Duodenal mucosa (tissue), 2 donors: Measurements from ENCODE around the gene STAM.
A peak's percentile ranks its signal among the peaks of the same experiment; 100 is the strongest.
"Not testable (repeated sequence)": the region's sequence is repeated elsewhere in the genome, so short reads cannot be mapped to it uniquely, and the experiment has no call there.

Experiments used
- H3K27ac ChIP-seq: one replicate; pipeline ENCODE4 v1.7.0; 2013; ENCODE audit warnings: low read depth, low read length
- H3K27me3 ChIP-seq, 2 donors: one replicate each; pipeline ENCODE4 v1.7.0; 2013; ENCODE audit warnings: low read length in 2 of 2, control low read depth in 1 of 2; ENCODE audit not compliant: insufficient read depth in 2 of 2, control insufficient read depth in 1 of 2
- H3K36me3 ChIP-seq, 2 donors: one replicate each; pipeline ENCODE4 v1.7.0; 2013; ENCODE audit warnings: low read length in 2 of 2, control low read depth in 1 of 2; ENCODE audit not compliant: insufficient read depth in 2 of 2, control insufficient read depth in 1 of 2
- H3K4me1 ChIP-seq, 2 donors: one replicate each; pipeline ENCODE4 v1.7.0; 2013; ENCODE audit warnings: low read length in 2 of 2, control low read depth in 1 of 2; ENCODE audit not compliant: insufficient read depth in 2 of 2, control insufficient read depth in 1 of 2
- H3K4me3 ChIP-seq, 2 donors: one replicate each; pipeline ENCODE4 v1.7.0; 2013; ENCODE audit warnings: low read length in 2 of 2, low read depth in 1 of 2
- H3K9ac ChIP-seq, 2 donors: one replicate each; pipeline ENCODE4 v1.7.0; 2013; ENCODE audit warnings: low read length in 2 of 2, low read depth in 1 of 2
- H3K9me3 ChIP-seq, 2 donors: one replicate each; pipeline ENCODE4 v1.7.0; 2013; ENCODE audit warnings: low read length in 2 of 2, control low read depth in 1 of 2; ENCODE audit not compliant: control insufficient read depth in 1 of 2

The STAM gene

GRCh38 chr10:17617031-17617911, 26.7 kb upstream of the STAM start, which contains the start of gene HACD1:
TSS of gene HACD1 (minus strand) at chr10:17617374. CDS start at chr10:17617339, 35 bp downstream.
- Histone ChIP-seq H3K9ac (peak within 1 kb of the TSS; percentile 35 to 47), H3K27me3 (no peaks in the 10 kb centered on the region), H3K4me3 (peak within 1 kb of the TSS; percentile 63 to 86), H3K9me3 (no peaks in the 10 kb centered on the region), H3K4me1 (peaks cover 0 to 8% of the 10 kb centered on the region in 2 donors), H3K27ac (no peak within 1 kb of the TSS), H3K36me3 (no peaks in the 10 kb centered on the region)

GRCh38 chr10:17622061-17622460, 21.9 kb upstream of the STAM start:
- no peak overlapping the region for H3K27ac ChIP-seq
- no peaks in the 10 kb centered on the region for H3K9me3 ChIP-seq
- H3K27me3 ChIP-seq, result no peaks in the 10 kb centered on the region
- H3K4me1 ChIP-seq, result peaks cover 0 to 5% of the 10 kb centered on the region in 2 donors
- no peak overlapping the region for H3K4me3 ChIP-seq
- H3K36me3 ChIP-seq, result no peaks in the 10 kb centered on the region
- no peak overlapping the region for H3K9ac ChIP-seq

DNA sequence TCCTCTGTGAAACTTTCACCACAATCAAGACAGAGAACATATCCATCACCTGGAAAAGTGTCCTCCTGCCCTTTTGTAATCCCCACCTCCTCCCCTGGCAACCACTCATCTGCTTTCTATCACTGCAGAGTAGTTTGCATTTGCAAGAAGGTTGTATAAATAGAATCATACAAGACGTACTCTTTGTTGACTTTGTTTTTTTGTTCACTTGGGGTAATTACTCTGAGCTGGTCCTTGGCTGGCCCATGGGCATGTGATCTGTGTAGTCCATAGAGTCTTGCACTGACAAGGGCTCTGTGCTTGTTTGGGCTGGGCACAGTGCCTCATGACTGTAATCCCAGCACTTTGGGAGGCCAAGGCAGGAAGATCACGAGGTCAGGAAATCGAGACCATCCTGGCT, 19.0 kb upstream of the STAM start:
- no peaks in the 10 kb centered on the region for H3K9me3 ChIP-seq
- no peak overlapping the region for H3K27ac ChIP-seq
- no peak overlapping the region for H3K4me3 ChIP-seq
- no peak overlapping the region for H3K9ac ChIP-seq
- H3K27me3 ChIP-seq, result no peaks in the 10 kb centered on the region
- H3K36me3 ChIP-seq, result no peaks in the 10 kb centered on the region
- H3K4me1 ChIP-seq, result no peaks in the 10 kb centered on the region

DNA sequence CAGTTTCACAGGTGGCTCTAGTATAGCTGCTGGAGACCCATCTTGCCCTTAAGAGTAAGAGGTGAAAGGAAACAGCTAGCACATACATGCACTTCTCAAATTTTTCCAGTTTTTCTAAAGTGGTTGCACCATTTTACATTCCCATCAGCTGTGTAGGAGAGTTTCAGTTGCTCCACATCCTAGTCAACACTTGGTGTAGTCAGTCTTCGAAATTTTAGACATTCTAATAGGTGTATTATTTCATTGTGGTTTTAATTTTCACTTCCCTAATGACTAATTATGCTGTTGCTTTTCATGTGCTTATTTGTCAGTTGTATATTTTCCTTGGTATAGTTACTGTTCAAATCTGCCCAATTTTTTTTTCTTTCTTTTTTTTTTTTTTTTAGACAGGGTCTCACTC, 17.3 kb upstream of the STAM start:
- H3K4me3 ChIP-seq, result no peak overlapping the region
- no peaks in the 10 kb centered on the region for H3K36me3 ChIP-seq
- H3K4me1 ChIP-seq, result no peaks in the 10 kb centered on the region
- H3K9ac ChIP-seq, result no peak overlapping the region
- H3K9me3 ChIP-seq, result no peaks in the 10 kb centered on the region
- H3K27me3 ChIP-seq, result no peaks in the 10 kb centered on the region
- H3K27ac ChIP-seq, result no peak overlapping the region

GRCh38 chr10:17632590-17632989, 11.4 kb upstream of the STAM start:
- H3K36me3 ChIP-seq, H3K27me3 ChIP-seq, H3K9ac ChIP-seq, H3K4me1 ChIP-seq, H3K27ac ChIP-seq, H3K9me3 ChIP-seq, H3K4me3 ChIP-seq: not testable (repeated sequence)

DNA sequence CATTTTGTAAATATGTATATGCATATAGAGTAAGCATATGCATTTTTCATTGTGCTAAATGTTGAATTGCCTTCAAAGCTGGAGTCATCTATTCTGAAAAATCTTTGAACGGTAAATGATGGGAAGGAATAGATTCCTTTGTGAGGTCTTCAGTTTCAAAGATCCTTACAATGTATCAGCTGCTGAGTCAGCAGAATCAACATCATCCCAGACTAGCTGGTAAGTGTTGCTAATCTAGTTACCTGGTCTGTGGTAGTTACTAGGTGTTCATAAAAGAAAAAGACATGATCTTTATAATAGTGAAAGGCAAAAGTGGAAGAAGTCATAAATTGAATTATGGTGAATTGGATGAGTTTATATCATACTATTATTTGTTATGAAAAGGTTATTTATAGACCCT, 10.6 kb upstream of the STAM start:
- Histone ChIP-seq H3K4me1 (no peaks in the 10 kb centered on the region), H3K27ac (no peak overlapping the region), H3K9me3 (no peaks in the 10 kb centered on the region), H3K27me3 (no peaks in the 10 kb centered on the region), H3K9ac (no peak overlapping the region), H3K36me3 (no peaks in the 10 kb centered on the region), H3K4me3 (no peak overlapping the region)

GRCh38 chr10:17637869-17638268, 6.1 kb upstream of the STAM start:
- Histone ChIP-seq H3K9me3 (peaks cover 0 to 4% of the 10 kb centered on the region in 2 donors), H3K27ac (no peak overlapping the region), H3K9ac (no peak overlapping the region), H3K27me3 (no peaks in the 10 kb centered on the region), H3K36me3 (no peaks in the 10 kb centered on the region), H3K4me3 (no peak overlapping the region), H3K4me1 (peaks cover 0 to 4% of the 10 kb centered on the region in 2 donors)

DNA sequence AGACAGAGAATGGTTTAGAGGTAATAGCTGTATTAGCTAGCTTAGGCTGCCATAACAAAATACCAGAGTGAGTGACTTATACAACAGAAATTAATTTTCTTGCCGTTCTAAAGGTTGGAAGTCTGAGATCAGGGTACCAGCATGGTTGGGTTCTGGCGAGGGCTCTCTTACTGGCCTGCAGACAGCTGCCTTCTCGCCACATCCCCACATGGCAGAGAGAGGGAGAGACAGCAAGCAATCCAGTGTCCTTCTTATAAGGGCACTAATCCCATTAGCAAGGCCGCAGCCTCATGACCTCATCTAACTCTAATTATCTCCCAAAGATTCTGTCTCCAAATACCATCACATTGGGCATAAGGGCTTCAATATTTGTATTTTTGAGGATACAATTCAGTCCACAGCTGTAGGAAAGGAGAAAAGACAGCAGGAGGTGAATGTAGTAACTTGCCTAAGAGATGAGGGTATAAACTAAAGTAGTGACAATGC, 3.6 kb upstream of the STAM start:
- H3K27me3 ChIP-seq, result no peaks in the 10 kb centered on the region
- H3K36me3 ChIP-seq, result no peaks in the 10 kb centered on the region
- H3K9ac ChIP-seq, result no peak overlapping the region
- H3K9me3 ChIP-seq, result peaks cover 0 to 4% of the 10 kb centered on the region in 2 donors
- H3K4me1 ChIP-seq, result peaks cover 9 to 16% of the 10 kb centered on the region in 2 donors
- no peak overlapping the region for H3K27ac ChIP-seq
- no peak overlapping the region for H3K4me3 ChIP-seq

- H3K27me3 ChIP-seq, result no peaks in the 10 kb centered on the region
- H3K4me3 ChIP-seq, result peak overlapping the region; percentile 99 to 100
- H3K27ac ChIP-seq, result peak overlapping the region; percentile 94
- peaks cover 0 to 4% of the 10 kb centered on the region in 2 donors for H3K9me3 ChIP-seq
- H3K4me1 ChIP-seq, result peaks cover 28 to 32% of the 10 kb centered on the region in 2 donors
- H3K9ac ChIP-seq, result peak overlapping the region; percentile 95 to 99
- H3K36me3 ChIP-seq, result no peaks in the 10 kb centered on the region
Measured at GRCh38 chr10:17643339-17643754, 604 bp upstream of the STAM start.

- H3K4me3 ChIP-seq, result peak overlapping the region; percentile 99 to 100
- H3K9ac ChIP-seq, result peak overlapping the region; percentile 95 to 99
- H3K9me3 ChIP-seq, result peaks cover 0 to 4% of the 10 kb centered on the region in 2 donors
- peaks cover 28 to 32% of the 10 kb centered on the region in 2 donors for H3K4me1 ChIP-seq
- no peaks in the 10 kb centered on the region for H3K36me3 ChIP-seq
- no peaks in the 10 kb centered on the region for H3K27me3 ChIP-seq
- peak overlapping the region; percentile 94 for H3K27ac ChIP-seq
Measured at GRCh38 chr10:17644485-17644943, 563 bp downstream of the STAM start.
